ENCODE measurements around the gene CBX4. TPM values are rescaled to one million over a fixed set of nuclear protein-coding genes. Genes with fewer than 3 reads are reported as not detected.
A peak's percentile ranks its signal among the peaks of the same experiment; 100 is the strongest.

Gene CBX4
- total RNA-seq, 1 donor from 2014 or later, result 22.8 TPM

DNA sequence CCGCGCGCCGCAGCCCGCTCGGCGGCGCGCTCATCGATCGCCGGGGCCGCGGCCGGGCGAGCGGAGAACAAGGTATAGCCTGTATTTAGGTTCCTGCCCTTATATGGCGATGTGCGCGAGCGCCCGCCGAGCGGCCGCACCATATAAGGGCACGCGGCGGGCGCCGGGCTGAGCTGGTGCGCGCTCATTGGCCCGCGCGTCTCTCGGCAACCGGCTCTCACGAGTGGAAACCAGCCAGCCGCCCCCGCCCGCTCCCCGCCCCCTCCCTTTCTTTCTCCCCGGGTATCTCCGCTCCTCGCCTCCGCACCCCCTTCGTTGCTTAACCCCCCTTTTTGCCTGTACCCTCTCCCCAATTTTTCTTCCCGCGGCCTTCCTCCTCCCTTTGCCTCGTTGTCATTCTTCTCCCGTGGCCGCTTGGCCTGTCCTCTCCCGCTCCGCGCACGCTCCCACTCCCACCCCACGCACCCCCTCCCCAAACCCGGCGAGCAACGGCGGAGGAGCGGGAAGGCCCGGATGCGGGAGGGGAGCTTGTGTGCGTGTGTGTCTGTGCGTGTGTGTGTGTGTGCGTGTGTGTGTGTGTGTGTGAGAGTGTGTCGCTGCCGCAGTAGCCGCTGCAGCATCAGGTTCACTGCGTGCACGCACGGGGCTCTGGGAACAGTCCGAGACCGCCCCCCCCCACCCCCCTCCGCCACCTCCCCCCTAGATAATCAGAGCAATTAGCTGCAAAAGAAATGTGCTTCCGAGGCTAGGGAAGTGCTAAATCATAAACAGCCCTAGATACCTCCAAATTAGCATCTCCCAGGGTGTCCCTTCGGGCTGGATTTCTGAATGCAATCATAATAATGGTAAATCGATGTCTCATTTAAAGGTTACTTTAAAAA lies 28.9 kb downstream of the CBX4 start:
- peaks cover 17% of the 10 kb centered on the region for H3K4me1 Mint-ChIP-seq (ENCODE audit: low read depth)
- H3K4me3 Mint-ChIP-seq (ENCODE audit: low read depth), result peak overlapping the region; percentile 58
- TF ChIP-seq, protein P1, sequence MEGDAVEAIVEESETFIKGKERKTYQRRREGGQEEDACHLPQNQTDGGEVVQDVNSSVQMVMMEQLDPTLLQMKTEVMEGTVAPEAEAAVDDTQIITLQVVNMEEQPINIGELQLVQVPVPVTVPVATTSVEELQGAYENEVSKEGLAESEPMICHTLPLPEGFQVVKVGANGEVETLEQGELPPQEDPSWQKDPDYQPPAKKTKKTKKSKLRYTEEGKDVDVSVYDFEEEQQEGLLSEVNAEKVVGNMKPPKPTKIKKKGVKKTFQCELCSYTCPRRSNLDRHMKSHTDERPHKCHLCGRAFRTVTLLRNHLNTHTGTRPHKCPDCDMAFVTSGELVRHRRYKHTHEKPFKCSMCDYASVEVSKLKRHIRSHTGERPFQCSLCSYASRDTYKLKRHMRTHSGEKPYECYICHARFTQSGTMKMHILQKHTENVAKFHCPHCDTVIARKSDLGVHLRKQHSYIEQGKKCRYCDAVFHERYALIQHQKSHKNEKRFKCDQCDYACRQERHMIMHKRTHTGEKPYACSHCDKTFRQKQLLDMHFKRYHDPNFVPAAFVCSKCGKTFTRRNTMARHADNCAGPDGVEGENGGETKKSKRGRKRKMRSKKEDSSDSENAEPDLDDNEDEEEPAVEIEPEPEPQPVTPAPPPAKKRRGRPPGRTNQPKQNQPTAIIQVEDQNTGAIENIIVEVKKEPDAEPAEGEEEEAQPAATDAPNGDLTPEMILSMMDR (IDR thresholded peaks at IDR 0.05; ENCODE audit: unreplicated experiment), result no peak
- H3K36me3 Mint-ChIP-seq (ENCODE audit: insufficient read depth), result no peaks in the 10 kb centered on the region
- peak overlapping the region; percentile 80 for H3K27ac Mint-ChIP-seq
- peak; percentile 78 for DNase-seq (ENCODE audit: low spot score, unreplicated experiment)
- peaks cover 51% of the 10 kb centered on the region for H3K27me3 Mint-ChIP-seq
- H3K9me3 Mint-ChIP-seq (ENCODE audit: low read depth), result no peaks in the 10 kb centered on the region

DNA sequence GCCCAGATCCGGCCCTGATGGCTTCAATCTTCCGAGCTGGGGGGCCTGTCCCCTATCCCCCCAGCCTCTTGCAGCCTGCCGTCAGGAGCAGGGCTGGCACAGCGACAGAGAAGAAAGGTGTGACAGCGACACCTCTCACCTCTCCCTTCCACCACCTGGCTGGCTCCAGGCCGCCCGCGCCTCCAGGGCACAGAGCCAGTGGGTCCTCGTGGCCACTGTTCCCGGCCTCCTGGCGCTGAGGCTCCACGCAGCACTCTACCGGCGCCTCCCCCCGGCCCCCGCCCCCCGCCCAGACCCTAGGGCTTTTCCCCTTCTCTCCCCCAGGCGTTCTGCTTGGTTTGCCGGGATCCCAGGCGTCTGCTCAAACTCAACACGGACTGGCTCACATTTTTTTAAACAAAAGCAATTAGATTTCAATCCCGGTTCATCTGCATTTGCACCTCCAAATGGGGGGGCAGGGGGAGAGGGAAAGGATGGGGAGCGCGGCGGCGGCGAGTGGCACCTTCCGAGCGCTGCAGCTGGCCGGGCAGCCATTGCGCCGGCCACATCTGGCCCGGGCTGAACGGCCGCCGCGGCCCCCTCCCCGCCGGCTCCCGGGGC lies 29.6 kb downstream of the CBX4 start:
- Mint-ChIP-seq H3K27ac (peak overlapping the region; percentile 93), H3K4me3 (ENCODE audit: low read depth) (peak overlapping the region; percentile 69), H3K4me1 (ENCODE audit: low read depth) (peaks cover 17% of the 10 kb centered on the region), H3K36me3 (ENCODE audit: insufficient read depth) (no peaks in the 10 kb centered on the region), H3K27me3 (peaks cover 58% of the 10 kb centered on the region), H3K9me3 (ENCODE audit: low read depth) (no peaks in the 10 kb centered on the region)
- DNase-seq (ENCODE audit: low spot score, unreplicated experiment), result no peak
- TF ChIP-seq, protein P1 (IDR thresholded peaks at IDR 0.05; ENCODE audit: unreplicated experiment), result no peak

DNA sequence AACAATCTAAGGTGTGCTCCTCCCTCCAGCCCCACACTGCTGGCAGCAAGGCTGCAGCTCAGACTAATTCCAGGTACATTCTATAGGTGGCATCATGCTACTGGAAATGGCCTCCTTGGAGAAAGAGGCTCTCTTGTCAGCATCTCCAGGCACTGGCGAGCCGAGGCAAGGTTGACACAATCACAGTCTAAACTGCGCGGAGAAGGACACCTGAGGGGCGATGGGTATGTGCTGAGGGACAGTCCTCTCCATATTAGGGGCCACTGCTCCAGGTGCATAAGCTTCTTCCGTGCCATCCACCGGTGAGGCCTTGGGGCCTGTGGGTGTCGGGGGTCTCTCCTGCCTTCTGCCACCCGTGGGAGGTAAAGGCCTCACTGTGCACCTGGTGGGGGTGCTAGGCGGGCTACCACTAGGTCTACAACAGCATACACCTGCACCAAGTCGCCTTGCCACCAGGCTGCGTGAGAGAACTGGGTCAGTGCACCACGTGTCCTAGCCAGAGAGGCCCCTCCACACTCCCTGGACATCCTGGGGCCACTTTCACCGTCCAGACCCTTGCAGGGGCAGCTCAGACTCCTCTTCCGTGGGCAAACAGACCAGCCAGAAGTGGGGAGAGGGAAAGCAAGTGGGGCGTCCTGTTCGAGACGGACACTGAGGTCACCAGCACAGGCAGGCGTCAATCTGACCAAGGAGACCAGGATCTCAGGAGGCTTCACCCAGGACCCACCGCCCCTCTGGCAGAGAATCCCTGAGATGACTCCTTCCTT lies 30.3 kb downstream of the CBX4 start:
- H3K4me1 Mint-ChIP-seq (ENCODE audit: low read depth), result peaks cover 14% of the 10 kb centered on the region
- H3K9me3 Mint-ChIP-seq (ENCODE audit: low read depth), result no peaks in the 10 kb centered on the region
- no peak for DNase-seq (ENCODE audit: low spot score, unreplicated experiment)
- peaks cover 57% of the 10 kb centered on the region for H3K27me3 Mint-ChIP-seq
- peak overlapping the region; percentile 52 for H3K4me3 Mint-ChIP-seq (ENCODE audit: low read depth)
- TF ChIP-seq, protein P1 (IDR thresholded peaks at IDR 0.05; ENCODE audit: unreplicated experiment), result peak; percentile 54
- H3K27ac Mint-ChIP-seq, result peak overlapping the region; percentile 93
- no peaks in the 10 kb centered on the region for H3K36me3 Mint-ChIP-seq (ENCODE audit: insufficient read depth)

DNA sequence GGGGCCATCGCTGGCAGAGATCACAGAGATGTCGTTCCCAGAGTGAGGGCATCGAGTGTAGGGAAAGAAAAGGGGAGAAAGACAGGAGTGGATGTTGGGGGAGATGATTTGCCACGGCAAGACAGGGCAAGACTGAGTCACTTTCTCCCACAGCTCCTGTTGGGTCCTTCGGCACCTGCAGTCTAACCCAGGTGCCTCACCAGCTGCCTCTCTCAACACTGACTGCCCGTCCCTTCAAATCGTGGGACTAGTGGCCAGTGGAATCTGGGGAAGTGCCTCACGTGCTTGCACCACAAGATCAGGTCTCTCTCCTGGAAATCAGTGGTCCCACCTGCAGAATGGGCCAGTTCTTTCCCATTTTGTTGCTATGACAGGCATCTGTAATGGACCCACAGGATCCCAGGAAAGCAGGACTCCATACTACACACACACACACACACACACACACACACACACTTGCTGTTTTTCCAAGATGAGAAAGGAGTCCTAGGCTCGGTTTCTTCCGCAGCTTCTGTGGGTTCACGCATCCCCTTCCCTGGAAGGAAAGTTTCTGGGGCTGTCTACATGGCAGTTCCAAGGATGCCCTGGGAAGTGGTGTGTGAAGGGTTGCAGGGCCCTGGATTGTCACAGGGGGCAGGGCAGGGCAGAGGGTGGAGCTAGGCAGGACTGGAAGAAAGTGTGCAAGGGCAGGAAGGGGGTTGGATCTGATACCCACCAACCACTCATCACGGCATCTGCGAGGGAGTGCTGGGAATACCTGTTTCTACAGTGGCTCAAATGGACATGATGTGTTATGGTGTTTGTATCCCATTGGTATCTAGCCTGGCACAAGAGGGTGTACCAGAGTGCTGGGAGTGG lies 32.1 kb downstream of the CBX4 start:
- Mint-ChIP-seq H3K27ac (no peak overlapping the region), H3K4me1 (ENCODE audit: low read depth) (peaks cover 12% of the 10 kb centered on the region), H3K9me3 (ENCODE audit: low read depth) (no peaks in the 10 kb centered on the region), H3K27me3 (peaks cover 69% of the 10 kb centered on the region), H3K36me3 (ENCODE audit: insufficient read depth) (no peaks in the 10 kb centered on the region), H3K4me3 (ENCODE audit: low read depth) (no peak overlapping the region)
- TF ChIP-seq, protein P1 (IDR thresholded peaks at IDR 0.05; ENCODE audit: unreplicated experiment), result no peak
- no peak for DNase-seq (ENCODE audit: low spot score, unreplicated experiment)

Data from progenitor cell of endocrine pancreas (in vitro differentiated cells).